HepG2 (cell line): ENCODE data around the gene PDCD2. TPM values are rescaled to one million over a fixed set of nuclear protein-coding genes. Genes with fewer than 3 reads are reported as not detected.

Experiments
- ATF5 ChIP-seq: sonication (generic); formaldehyde crosslinking; IDR thresholded peaks from 2 replicates; pipeline ENCODE4 v1.4.0; 2020; ENCODE audit warnings: mild to moderate bottlenecking, low read depth, missing genetic modification reagents
- CBFB ChIP-seq: sonication (generic); formaldehyde crosslinking; IDR thresholded peaks from 2 replicates; pipeline ENCODE4 v1.4.0; 2020; ENCODE audit warnings: missing genetic modification reagents
- EED ChIP-seq: sonication (generic); formaldehyde crosslinking; IDR thresholded peaks from 2 replicates; pipeline ENCODE4 v1.5.0; 2020; ENCODE audit warnings: mild to moderate bottlenecking, missing genetic modification reagents
- FOXM1 ChIP-seq: sonication (generic); formaldehyde crosslinking; IDR thresholded peaks from 2 replicates; pipeline ENCODE4 v1.5.0; 2020; ENCODE audit warnings: missing genetic modification reagents
- HMG20A ChIP-seq: IDR thresholded peaks from 2 replicates; pipeline ENCODE4 v1.6.1; 2016; ENCODE audit warnings: borderline replicate concordance
- KMT2B ChIP-seq: IDR thresholded peaks from 2 replicates; pipeline ENCODE4 v1.6.1; 2016; ENCODE audit warnings: missing genetic modification reagents, missing compliant biosample characterization
- MAF1 ChIP-seq: sonication (generic); formaldehyde crosslinking; IDR thresholded peaks from 2 replicates; pipeline ENCODE4 v1.5.0; 2020; ENCODE audit warnings: missing genetic modification reagents, borderline replicate concordance
- RXRB ChIP-seq: IDR thresholded peaks from 2 replicates; pipeline ENCODE4 v1.6.1; 2016; ENCODE audit warnings: borderline replicate concordance, missing genetic modification reagents, missing compliant biosample characterization
- TFDP1 ChIP-seq: IDR thresholded peaks from 2 replicates; pipeline ENCODE4 v1.6.1; 2016; ENCODE audit warnings: missing compliant biosample characterization, missing genetic modification reagents, borderline replicate concordance
- THAP7 ChIP-seq: sonication (generic); formaldehyde crosslinking; IDR thresholded peaks from 2 replicates; pipeline ENCODE4 v1.8.1; 2023; ENCODE audit warnings: mild to moderate bottlenecking, missing genetic modification reagents
- XBP1 ChIP-seq: sonication (generic); formaldehyde crosslinking; IDR thresholded peaks from 2 replicates; pipeline ENCODE4 v1.5.0; 2020; ENCODE audit warnings: missing genetic modification reagents
- ZBTB14 ChIP-seq: sonication (generic); formaldehyde crosslinking; IDR thresholded peaks from 2 replicates; pipeline ENCODE4 v1.4.0; 2020; ENCODE audit warnings: missing genetic modification reagents
- ZFP82 ChIP-seq: sonication (generic); formaldehyde crosslinking; IDR thresholded peaks from 2 replicates; pipeline ENCODE4 v1.5.1; 2020; ENCODE audit warnings: mild to moderate bottlenecking, missing genetic modification reagents, borderline replicate concordance
- ZKSCAN1 ChIP-seq: fragments of 150-350 bp; IDR thresholded peaks from 2 replicates; pipeline ENCODE4 v1.6.1; 2014; ENCODE audit warnings: low read length
- ZNF33B ChIP-seq: sonication (generic); formaldehyde crosslinking; IDR thresholded peaks from 2 replicates; pipeline ENCODE4 v1.5.1; 2020; ENCODE audit warnings: mild to moderate bottlenecking, missing genetic modification reagents
- ZNF451 ChIP-seq: sonication (generic); formaldehyde crosslinking; IDR thresholded peaks from 2 replicates; pipeline ENCODE4 v1.5.0; 2020; ENCODE audit warnings: mild to moderate bottlenecking, missing genetic modification reagents
- ZNF468 ChIP-seq: sonication (generic); formaldehyde crosslinking; IDR thresholded peaks from 2 replicates; pipeline ENCODE4 v1.8.0; 2022; ENCODE audit warnings: mild to moderate bottlenecking, moderate library complexity, missing genetic modification reagents
- ZNF766 ChIP-seq: sonication (generic); formaldehyde crosslinking; IDR thresholded peaks from 2 replicates; pipeline ENCODE4 v1.5.0; 2020; ENCODE audit warnings: missing genetic modification reagents, borderline replicate concordance
- ZNF768 ChIP-seq: sonication (generic); formaldehyde crosslinking; IDR thresholded peaks from 2 replicates; pipeline ENCODE4 v1.4.0; 2020; ENCODE audit warnings: missing genetic modification reagents
- polyA plus RNA-seq, 8 experiments: library from polyadenylated mRNA; depleted of rRNA in 3 of 8; stranded (reverse) in 7 of 8; unstranded in 1 of 8; fragments of >200 nt; fragmentation: Illumina TruSeq in 4 of 8; extraction: Trizol in 4 of 8; gene quantifications; 2 replicates each; pipeline versions ENCODE4 v1.2.1 to v1.2.3, GENCODE V29; 2011 to 2016; ENCODE audit warnings: low read depth in 4 of 8, missing spikeins in 1 of 8, mixed read lengths in 1 of 8; ENCODE audit not compliant: insufficient read depth in 1 of 8
- total RNA-seq, 5 experiments: library from RNA; depleted of rRNA; stranded (reverse); fragments of >200 nt; fragmentation: Illumina TruSeq; extraction: Trizol; gene quantifications; 2 replicates each; pipeline ENCODE4 v1.2.3, GENCODE V29; 2016; ENCODE audit warnings: low read depth in 1 of 5
- TF ChIP-seq, protein P1 (sequence below): sonication (generic); formaldehyde crosslinking; IDR thresholded peaks from 2 replicates; pipeline ENCODE4 v1.8.0; 2022; ENCODE audit warnings: mild to moderate bottlenecking, missing genetic modification reagents
- TF ChIP-seq, protein P2 (sequence below): sonication (generic); formaldehyde crosslinking; IDR thresholded peaks from 2 replicates; pipeline ENCODE4 v1.9.0; 2021; ENCODE audit warnings: missing genetic modification reagents, borderline replicate concordance

The PDCD2 gene
- total and polyA plus RNA-seq, 2 of the 13 experiments (the other 11 are each of a cell fraction or from before 2014, with no cell fraction given): 83.6 to 133 TPM

DNA sequence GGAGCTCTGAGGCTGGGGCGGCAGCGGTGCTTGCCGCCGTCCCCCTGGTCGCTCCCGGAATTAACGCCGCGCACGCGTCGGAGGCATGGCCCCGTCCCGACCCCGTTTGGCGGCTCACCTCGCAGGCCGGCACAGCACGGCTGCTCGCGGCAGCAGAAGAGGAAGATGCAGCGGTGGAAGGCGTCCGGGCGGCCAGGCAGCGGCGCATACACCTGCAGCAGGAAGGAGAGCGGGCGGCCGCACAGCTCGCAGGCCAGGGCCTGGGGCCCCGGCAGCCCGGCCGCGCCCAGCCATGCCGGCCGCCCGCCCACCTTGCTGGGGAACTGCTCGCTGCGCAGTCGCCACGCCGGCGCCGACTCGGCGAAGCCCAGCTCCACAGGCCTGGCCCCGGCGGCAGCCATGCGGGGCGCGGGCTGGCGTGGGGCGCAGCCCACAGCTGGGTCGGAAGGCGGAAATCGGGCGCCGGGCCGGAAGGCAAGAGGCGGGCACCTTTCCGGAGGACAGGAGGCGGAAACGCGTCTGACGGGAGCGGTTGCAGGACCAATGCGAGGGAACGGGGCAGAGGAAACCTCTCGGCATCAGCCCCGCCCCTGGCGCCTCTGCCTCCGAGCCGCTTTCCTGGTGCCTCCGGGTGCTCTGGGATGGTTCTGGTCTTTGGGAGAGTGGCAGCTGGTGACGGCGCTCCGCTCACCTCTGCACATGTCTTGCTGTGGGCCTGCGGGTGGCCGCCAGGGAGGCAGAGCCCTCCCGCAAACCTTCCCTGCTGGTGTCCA is at the start of gene PDCD2 (continued):
- TF ChIP-seq, protein P1, sequence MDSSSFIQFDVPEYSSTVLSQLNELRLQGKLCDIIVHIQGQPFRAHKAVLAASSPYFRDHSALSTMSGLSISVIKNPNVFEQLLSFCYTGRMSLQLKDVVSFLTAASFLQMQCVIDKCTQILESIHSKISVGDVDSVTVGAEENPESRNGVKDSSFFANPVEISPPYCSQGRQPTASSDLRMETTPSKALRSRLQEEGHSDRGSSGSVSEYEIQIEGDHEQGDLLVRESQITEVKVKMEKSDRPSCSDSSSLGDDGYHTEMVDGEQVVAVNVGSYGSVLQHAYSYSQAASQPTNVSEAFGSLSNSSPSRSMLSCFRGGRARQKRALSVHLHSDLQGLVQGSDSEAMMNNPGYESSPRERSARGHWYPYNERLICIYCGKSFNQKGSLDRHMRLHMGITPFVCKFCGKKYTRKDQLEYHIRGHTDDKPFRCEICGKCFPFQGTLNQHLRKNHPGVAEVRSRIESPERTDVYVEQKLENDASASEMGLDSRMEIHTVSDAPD (CRISPR knock-in tag): peak; percentile 63; the same call in 1 of the 2 replicates
- TF ChIP-seq EED (CRISPR knock-in tag) (peak; percentile 73; the same call in 1 of the 2 replicates), FOXM1 (CRISPR knock-in tag) (no peak; the same call in 1 of the 2 replicates), CBFB (CRISPR knock-in tag) (peak; percentile 74; the same call in 1 of the 2 replicates), ZFP82 (0 out of 2 replicates have a peak, but pooled peaks have one; percentile 34), ZNF766 (CRISPR knock-in tag) (peak; percentile 99), HMG20A (CRISPR knock-in tag) (peak; percentile 19; the same call in 1 of the 2 replicates), TFDP1 (CRISPR knock-in tag) (peak; percentile 71; the same call in 1 of the 2 replicates), RXRB (CRISPR knock-in tag) (peak; percentile 48; the same call in 1 of the 2 replicates), ZNF451 (CRISPR knock-in tag) (peak; percentile 74; the same call in 1 of the 2 replicates), ZKSCAN1 (no peak), XBP1 (peak; percentile 90), THAP7 (peak; percentile 95), ATF5 (no peak), KMT2B (CRISPR knock-in tag) (peak; percentile 92), MAF1 (CRISPR knock-in tag) (peak; percentile 85; the same call in 1 of the 2 replicates), ZNF768 (CRISPR knock-in tag) (peak; percentile 50; the same call in 1 of the 2 replicates), ZBTB14 (0 out of 2 replicates have a peak, but pooled peaks have one; percentile 24), ZNF468 (CRISPR knock-in tag) (no peak), ZNF33B (CRISPR knock-in tag) (peak; percentile 29)
- TF ChIP-seq, protein P2, sequence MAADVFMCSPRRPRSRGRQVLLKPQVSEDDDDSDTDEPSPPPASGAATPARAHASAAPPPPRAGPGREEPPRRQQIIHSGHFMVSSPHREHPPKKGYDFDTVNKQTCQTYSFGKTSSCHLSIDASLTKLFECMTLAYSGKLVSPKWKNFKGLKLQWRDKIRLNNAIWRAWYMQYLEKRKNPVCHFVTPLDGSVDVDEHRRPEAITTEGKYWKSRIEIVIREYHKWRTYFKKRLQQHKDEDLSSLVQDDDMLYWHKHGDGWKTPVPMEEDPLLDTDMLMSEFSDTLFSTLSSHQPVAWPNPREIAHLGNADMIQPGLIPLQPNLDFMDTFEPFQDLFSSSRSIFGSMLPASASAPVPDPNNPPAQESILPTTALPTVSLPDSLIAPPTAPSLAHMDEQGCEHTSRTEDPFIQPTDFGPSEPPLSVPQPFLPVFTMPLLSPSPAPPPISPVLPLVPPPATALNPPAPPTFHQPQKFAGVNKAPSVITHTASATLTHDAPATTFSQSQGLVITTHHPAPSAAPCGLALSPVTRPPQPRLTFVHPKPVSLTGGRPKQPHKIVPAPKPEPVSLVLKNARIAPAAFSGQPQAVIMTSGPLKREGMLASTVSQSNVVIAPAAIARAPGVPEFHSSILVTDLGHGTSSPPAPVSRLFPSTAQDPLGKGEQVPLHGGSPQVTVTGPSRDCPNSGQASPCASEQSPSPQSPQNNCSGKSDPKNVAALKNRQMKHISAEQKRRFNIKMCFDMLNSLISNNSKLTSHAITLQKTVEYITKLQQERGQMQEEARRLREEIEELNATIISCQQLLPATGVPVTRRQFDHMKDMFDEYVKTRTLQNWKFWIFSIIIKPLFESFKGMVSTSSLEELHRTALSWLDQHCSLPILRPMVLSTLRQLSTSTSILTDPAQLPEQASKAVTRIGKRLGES: 0 out of 2 replicates have a peak, but pooled peaks have one; percentile 35
